NT2/D1 (cell line): ENCODE data around the gene BCAS3.

ENCODE experiments used
- SUZ12 ChIP-seq: IDR thresholded peaks from 2 replicates; pipeline ENCODE4 v1.6.1; 2011; ENCODE audit not compliant: insufficient read length, insufficient read depth; ENCODE audit errors: extremely low read depth
- YY1 ChIP-seq: IDR thresholded peaks from 2 replicates; pipeline ENCODE4 v1.6.1; 2011; ENCODE audit not compliant: insufficient read length, insufficient read depth
- ZNF274 ChIP-seq: IDR thresholded peaks from 2 replicates; pipeline ENCODE4 v1.6.1; 2011; ENCODE audit warnings: mild to moderate bottlenecking, low read depth, low read length

GRCh38 chr17:61381537-61381936, 703.9 kb downstream of the BCAS3 start:
- TF ChIP-seq SUZ12 (no peak), YY1 (no peak), ZNF274 (no peak)
